Spleen (tissue), 11 donors: Measurements from ENCODE around the gene CHID1. TPM values are rescaled to one million over a fixed set of nuclear protein-coding genes. Genes with fewer than 3 reads are reported as not detected.

Source experiments
- DNase-seq: peaks from one replicate; pipeline ENCODE4 v3.0.0-alpha.2; 2020
- H3K27ac ChIP-seq, 8 donors: fragments of 200-600 bp; sonication (generic) in 7 of 8; 1 replicate in 4 of 8; 2 replicates in 4 of 8; pipeline versions ENCODE4 v1.5.0 to v1.8.0; 2016 to 2021; ENCODE audit warnings: inconsistent platforms in 4 of 8, mild to moderate bottlenecking in 4 of 8, moderate library complexity in 1 of 8
- H3K27me3 ChIP-seq, 7 donors: fragments of 200-600 bp; sonication (generic) in 6 of 7; replicated peaks in 1 of 7; 1 replicate in 4 of 7; 2 replicates in 3 of 7; pipeline versions ENCODE4 v1.5.0 to v1.8.0; 2016 to 2021; ENCODE audit warnings: inconsistent platforms in 3 of 7, mild to moderate bottlenecking in 1 of 7
- H3K36me3 ChIP-seq, 6 donors: fragments of 200-600 bp; sonication (generic) in 5 of 6; 1 replicate in 4 of 6; 2 replicates in 2 of 6; pipeline versions ENCODE4 v1.5.0 to v1.8.0; 2016 to 2021; ENCODE audit warnings: inconsistent platforms in 2 of 6
- H3K4me1 ChIP-seq, 6 donors: fragments of 200-600 bp; sonication (generic) in 5 of 6; 1 replicate in 3 of 6; 2 replicates in 3 of 6; pipeline versions ENCODE4 v1.5.0 to v1.8.0; 2016 to 2021; ENCODE audit warnings: inconsistent platforms in 3 of 6
- H3K4me3 ChIP-seq, 8 donors: fragments of 200-600 bp; sonication (generic) in 7 of 8; 1 replicate in 4 of 8; 2 replicates in 4 of 8; pipeline versions ENCODE4 v1.5.0 to v1.8.0; 2016 to 2021; ENCODE audit warnings: inconsistent platforms in 4 of 8, mild to moderate bottlenecking in 4 of 8, moderate library complexity in 2 of 8
- H3K9me3 ChIP-seq, 8 donors: fragments of 200-600 bp; sonication (generic) in 7 of 8; 1 replicate in 4 of 8; 2 replicates in 4 of 8; pipeline versions ENCODE4 v1.5.0 to v1.8.0; 2016 to 2021; ENCODE audit warnings: inconsistent platforms in 4 of 8
- POLR2A ChIP-seq, 3 donors: fragments of 450-650 bp; IDR thresholded peaks; one replicate each; pipeline ENCODE4 v1.5.1; 2017; ENCODE audit warnings: antibody characterized with exemption in 3 of 3, mild to moderate bottlenecking in 1 of 3
- POLR2AphosphoS5 ChIP-seq, 3 donors: sonication (generic); formaldehyde crosslinking; IDR thresholded peaks; one replicate each; pipeline ENCODE4 v1.5.1; 2017; ENCODE audit warnings: antibody characterized with exemption in 3 of 3
- WGBS, 5 donors: extraction: QIAGEN DNeasy Blood & Tissue Kit in 3 of 5; methylation state at CpG; one replicate each; pipeline versions ENCODE4 v1.1.5 to v1.1.7; 2013 to 2018; 5-methylcytosine and 5-hydroxymethylcytosine counted together
- intact Hi-C: fragments of 100-400 bp; cut with DNase I; formaldehyde crosslinking; loops from one replicate; pipeline ENCODE4 v1.15.0; 2023; ENCODE audit warnings: low total_unique reads
- polyA plus RNA-seq, 3 donors: library from polyadenylated mRNA; stranded (reverse); fragments of 200-250 nt; gene quantifications; one replicate each; pipeline ENCODE4 v1.2.1, GENCODE V29; 2013
- total RNA-seq, 7 donors: library from RNA; depleted of rRNA in 3 of 7; stranded (reverse); fragments of >200 nt in 3 of 7; fragmentation: NEBNext Ultra II Directional in 4 of 7; extraction: Animal tissue kit (Norgen Biotek cat#: 25700) in 4 of 7; gene quantifications; one replicate each; pipeline versions ENCODE4 v1.1.0 to v1.2.1, GENCODE V29; 2016 to 2021
- TF ChIP-seq, protein P1 (sequence below), 11 experiments: fragments of 200-600 bp in 7 of 11; fragments of 450-650 bp in 4 of 11; sonication (generic) in 4 of 11; IDR thresholded peaks in 8 of 11; conservative IDR thresholded peaks in 3 of 11; 1 replicate in 7 of 11; 2 replicates in 4 of 11; pipeline versions ENCODE4 v1.4.0 to v1.8.0; 2016 to 2021; ENCODE audit warnings: antibody characterized with exemption in 11 of 11, inconsistent platforms in 4 of 11, mild to moderate bottlenecking in 1 of 11
- donor health status: healthy with polysubstance abuse.
- donor health status: DM: no; HTN: no; CAD: no; lungs with moderate emphysema.
- donor health status: DM: no; HTN: no; CAD: no.
- donor health status: Bipolar disorder and iron deficiency.
- donor health status: healthy.
- donor health status: DM: no; HTN: no; CAD: no.
- donor health status: DM: yes; HTN: yes; CAD: no.

The CHID1 gene
- total and polyA plus RNA-seq, 10 donors = 37.2 to 218 (median 117) TPM

DNA sequence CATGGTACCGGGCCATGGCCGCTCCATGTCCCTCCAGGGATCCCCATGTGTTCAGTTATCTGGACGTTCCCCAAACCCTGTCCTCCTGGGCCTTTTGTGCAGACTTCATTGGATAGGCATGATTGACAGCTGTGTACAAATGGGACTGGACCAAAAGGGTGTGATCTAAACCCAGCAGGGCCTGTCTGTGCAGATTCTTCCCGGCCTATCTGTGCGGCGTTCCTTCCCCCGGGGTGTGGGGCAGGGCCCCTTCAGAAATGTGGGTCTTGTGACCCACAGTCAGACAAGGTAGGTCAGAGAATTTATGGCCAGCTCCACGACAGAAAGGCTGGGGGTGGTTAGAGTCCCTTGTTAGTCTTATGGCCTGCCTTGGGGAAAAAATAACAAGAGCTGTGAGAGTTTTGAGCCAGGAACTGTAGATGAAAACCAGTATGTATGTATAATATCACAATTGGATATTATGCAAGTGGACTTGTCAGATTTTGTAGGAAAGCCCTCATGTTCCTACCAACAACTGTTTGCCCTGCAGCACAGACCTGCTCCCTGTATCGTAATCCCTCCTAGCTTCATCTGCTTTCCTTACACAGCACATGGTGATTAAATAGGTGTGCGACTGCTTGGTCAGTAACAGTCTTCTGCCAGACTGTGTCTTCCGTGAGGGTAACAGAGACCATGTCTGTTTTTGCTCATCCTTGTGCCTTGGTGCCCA, 46.8 kb upstream of the CHID1 start:
- peaks cover 0 to 88% (median 22%) of the 10 kb centered on the region in 6 donors for H3K36me3 ChIP-seq
- intact Hi-C loops = no loop called here
- H3K4me1 ChIP-seq = peaks cover under 1 to 73% (median 36%) of the 10 kb centered on the region in 6 donors
- no peaks in the 10 kb centered on the region for H3K27me3 ChIP-seq
- 82 to 93% (median 89%) methylated on average over 10 to 11 of the region's 11 CpGs for WGBS, 5 donors
- H3K4me3 ChIP-seq = no peak overlapping the region
- TF ChIP-seq, protein P1, sequence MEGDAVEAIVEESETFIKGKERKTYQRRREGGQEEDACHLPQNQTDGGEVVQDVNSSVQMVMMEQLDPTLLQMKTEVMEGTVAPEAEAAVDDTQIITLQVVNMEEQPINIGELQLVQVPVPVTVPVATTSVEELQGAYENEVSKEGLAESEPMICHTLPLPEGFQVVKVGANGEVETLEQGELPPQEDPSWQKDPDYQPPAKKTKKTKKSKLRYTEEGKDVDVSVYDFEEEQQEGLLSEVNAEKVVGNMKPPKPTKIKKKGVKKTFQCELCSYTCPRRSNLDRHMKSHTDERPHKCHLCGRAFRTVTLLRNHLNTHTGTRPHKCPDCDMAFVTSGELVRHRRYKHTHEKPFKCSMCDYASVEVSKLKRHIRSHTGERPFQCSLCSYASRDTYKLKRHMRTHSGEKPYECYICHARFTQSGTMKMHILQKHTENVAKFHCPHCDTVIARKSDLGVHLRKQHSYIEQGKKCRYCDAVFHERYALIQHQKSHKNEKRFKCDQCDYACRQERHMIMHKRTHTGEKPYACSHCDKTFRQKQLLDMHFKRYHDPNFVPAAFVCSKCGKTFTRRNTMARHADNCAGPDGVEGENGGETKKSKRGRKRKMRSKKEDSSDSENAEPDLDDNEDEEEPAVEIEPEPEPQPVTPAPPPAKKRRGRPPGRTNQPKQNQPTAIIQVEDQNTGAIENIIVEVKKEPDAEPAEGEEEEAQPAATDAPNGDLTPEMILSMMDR (IDR thresholded peaks at IDR 0.05 in 8 of 11, conservative IDR thresholded peaks at IDR 0.05 in 3 of 11) = no peak
- TF ChIP-seq POLR2AphosphoS5 (IDR thresholded peaks at IDR 0.05) = peak in 1 of 3 donors; percentile 12
- no peaks in the 10 kb centered on the region for H3K9me3 ChIP-seq
- H3K27ac ChIP-seq = peak overlapping the region in 2 of 8 donors; percentile 22 to 36
- DNase-seq = no peak

DNA sequence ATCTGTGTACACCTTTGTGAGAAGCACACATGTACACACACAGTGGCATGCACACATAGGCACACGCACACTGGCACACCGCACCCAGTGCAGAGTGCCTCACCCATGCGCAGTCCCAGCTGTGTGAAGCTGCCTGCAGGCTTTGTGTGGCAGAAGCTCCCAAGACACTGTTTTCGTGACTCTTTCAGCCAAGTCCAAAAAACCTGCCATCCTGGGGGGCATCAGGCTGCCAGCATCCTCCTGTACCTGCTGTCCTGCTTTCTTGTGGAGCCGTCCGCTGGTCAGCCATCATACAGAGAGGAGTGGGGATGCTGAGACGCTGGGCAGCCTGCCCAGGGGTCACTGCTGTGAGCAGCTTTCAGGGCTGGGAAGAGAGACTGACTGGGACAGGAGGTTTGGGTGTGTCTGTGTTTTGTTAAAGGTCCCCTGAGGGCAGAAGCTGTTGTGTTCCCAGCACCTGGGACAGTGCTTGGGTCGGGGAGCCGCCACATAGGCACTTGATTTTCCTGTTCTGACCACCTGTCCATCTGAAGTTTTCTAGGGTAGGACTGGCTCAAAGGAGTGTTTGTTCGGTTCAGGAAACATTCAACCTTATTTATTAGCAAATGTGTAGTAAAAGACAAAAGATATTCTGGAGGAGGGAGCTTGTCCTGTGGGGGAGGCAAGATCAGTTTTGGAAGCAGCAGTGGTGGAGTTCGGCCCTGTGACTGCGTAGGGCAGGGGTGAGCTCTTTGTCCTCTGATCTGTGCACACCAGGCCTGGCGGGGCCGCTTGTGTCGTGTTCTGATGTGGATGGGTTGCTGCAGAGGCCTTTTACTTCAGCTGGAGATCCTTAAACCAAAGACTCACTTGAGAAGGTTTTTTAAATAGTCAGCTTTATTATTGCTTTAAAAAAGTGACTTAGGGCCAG, 44.8 kb upstream of the CHID1 start:
- Histone ChIP-seq H3K36me3 (peaks cover 0 to 83% (median 12%) of the 10 kb centered on the region in 6 donors), H3K4me3 (no peak overlapping the region), H3K27me3 (no peaks in the 10 kb centered on the region), H3K9me3 (peaks cover 0 to under 1% (median 0%) of the 10 kb centered on the region in 8 donors), H3K27ac (peak overlapping the region in 4 of 8 donors; percentile 16 to 65 (median 30)), H3K4me1 (peaks cover 3 to 76% (median 45%) of the 10 kb centered on the region in 6 donors)
- TF ChIP-seq POLR2A (IDR thresholded peaks at IDR 0.05) (no peak), POLR2AphosphoS5 (IDR thresholded peaks at IDR 0.05) (no peak)
- TF ChIP-seq, protein P1 (IDR thresholded peaks at IDR 0.05 in 8 of 11, conservative IDR thresholded peaks at IDR 0.05 in 3 of 11) = no peak
- DNase-seq = no peak
- WGBS, 5 donors = 72 to 83% (median 79%) methylated on average over 8 to 15 of the region's 15 CpGs
- intact Hi-C loops = no loop called here

DNA sequence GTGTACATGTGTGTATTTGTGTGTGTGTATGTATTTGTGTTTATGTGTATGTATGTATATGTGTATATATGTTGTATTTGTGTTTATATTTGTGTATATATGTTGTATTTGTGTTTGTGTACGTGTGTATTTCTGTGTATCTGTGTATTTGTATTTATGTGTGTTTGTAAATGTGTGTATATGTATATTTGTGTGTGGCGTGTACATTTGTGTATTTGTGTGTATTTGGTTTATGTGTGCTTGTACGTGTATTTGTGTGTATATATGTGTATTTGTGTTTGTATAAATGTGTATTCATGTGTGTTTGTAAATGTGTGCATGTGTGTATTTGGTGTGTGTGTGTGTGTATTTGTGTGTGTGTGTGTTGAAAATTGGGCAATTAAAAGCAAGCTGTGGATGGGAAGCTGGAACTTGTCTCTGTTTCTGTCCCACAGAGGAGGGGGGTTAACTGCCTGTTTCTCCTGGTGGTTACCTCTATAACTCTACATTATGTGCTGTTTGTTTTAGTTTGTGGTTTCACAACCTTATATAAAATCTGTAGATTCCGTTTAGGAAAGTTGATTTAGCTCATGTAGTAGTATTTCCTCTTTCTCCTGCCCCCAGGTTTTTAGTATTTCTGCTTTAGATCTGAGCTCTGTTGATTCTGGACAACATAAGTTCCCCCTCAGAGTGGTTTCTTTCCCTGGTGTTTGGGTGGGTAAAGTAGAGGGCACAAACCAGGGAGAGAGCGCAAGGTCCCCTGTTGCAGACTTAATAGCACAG, 44.0 kb upstream of the CHID1 start:
- Histone ChIP-seq H3K4me1 (peaks cover 3 to 76% (median 45%) of the 10 kb centered on the region in 6 donors), H3K4me3 (no peak overlapping the region), H3K36me3 (peaks cover 0 to 83% (median 4%) of the 10 kb centered on the region in 6 donors), H3K27ac (peak overlapping the region in 4 of 8 donors; percentile 16 to 65 (median 30)), H3K27me3 (no peaks in the 10 kb centered on the region), H3K9me3 (peaks cover 2 to 9% (median 6%) of the 10 kb centered on the region in 8 donors)
- WGBS, 5 donors = 60 to 68% (median 67%) methylated on average over 5 of the region's 5 CpGs
- TF ChIP-seq POLR2AphosphoS5 (IDR thresholded peaks at IDR 0.05) (no peak), POLR2A (IDR thresholded peaks at IDR 0.05) (no peak)
- TF ChIP-seq, protein P1 (IDR thresholded peaks at IDR 0.05 in 8 of 11, conservative IDR thresholded peaks at IDR 0.05 in 3 of 11) = no peak
- no peak for DNase-seq
- intact Hi-C loops = no loop called here
